Measurements from ENCODE around the gene ATXN3.

DNA sequence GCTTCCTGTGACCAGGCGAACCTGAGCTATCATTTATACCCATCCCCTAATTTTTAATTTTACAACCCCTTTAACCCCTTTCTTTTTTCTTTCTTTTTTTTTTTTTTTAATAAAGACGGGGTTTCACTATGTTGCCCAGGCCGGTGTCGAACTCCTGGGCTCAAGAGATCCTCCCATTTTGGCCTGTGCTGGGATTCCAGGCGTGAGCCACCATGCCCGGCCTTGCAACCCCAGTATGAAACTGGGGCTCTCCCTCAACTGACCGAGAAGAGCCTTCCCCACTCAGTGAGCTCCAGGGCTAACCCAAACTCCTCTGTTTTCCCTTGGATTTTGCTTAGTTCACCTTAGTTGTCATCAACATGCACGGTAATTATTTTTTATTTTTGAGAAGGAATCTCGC lies 16.4 kb upstream of the ATXN3 start:
- TF ChIP-seq POLR2AphosphoS5 (IDR thresholded peaks at IDR 0.05; ENCODE audit: low read depth, low read length), result no peak
- TF ChIP-seq, protein P1, sequence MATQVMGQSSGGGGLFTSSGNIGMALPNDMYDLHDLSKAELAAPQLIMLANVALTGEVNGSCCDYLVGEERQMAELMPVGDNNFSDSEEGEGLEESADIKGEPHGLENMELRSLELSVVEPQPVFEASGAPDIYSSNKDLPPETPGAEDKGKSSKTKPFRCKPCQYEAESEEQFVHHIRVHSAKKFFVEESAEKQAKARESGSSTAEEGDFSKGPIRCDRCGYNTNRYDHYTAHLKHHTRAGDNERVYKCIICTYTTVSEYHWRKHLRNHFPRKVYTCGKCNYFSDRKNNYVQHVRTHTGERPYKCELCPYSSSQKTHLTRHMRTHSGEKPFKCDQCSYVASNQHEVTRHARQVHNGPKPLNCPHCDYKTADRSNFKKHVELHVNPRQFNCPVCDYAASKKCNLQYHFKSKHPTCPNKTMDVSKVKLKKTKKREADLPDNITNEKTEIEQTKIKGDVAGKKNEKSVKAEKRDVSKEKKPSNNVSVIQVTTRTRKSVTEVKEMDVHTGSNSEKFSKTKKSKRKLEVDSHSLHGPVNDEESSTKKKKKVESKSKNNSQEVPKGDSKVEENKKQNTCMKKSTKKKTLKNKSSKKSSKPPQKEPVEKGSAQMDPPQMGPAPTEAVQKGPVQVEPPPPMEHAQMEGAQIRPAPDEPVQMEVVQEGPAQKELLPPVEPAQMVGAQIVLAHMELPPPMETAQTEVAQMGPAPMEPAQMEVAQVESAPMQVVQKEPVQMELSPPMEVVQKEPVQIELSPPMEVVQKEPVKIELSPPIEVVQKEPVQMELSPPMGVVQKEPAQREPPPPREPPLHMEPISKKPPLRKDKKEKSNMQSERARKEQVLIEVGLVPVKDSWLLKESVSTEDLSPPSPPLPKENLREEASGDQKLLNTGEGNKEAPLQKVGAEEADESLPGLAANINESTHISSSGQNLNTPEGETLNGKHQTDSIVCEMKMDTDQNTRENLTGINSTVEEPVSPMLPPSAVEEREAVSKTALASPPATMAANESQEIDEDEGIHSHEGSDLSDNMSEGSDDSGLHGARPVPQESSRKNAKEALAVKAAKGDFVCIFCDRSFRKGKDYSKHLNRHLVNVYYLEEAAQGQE (IDR thresholded peaks at IDR 0.05; ENCODE audit: insufficient read depth in 1 of 2, low read depth in 2 of 2, low read length in 1 of 2), result no peak
- TF ChIP-seq, protein P2, sequence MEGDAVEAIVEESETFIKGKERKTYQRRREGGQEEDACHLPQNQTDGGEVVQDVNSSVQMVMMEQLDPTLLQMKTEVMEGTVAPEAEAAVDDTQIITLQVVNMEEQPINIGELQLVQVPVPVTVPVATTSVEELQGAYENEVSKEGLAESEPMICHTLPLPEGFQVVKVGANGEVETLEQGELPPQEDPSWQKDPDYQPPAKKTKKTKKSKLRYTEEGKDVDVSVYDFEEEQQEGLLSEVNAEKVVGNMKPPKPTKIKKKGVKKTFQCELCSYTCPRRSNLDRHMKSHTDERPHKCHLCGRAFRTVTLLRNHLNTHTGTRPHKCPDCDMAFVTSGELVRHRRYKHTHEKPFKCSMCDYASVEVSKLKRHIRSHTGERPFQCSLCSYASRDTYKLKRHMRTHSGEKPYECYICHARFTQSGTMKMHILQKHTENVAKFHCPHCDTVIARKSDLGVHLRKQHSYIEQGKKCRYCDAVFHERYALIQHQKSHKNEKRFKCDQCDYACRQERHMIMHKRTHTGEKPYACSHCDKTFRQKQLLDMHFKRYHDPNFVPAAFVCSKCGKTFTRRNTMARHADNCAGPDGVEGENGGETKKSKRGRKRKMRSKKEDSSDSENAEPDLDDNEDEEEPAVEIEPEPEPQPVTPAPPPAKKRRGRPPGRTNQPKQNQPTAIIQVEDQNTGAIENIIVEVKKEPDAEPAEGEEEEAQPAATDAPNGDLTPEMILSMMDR (IDR thresholded peaks at IDR 0.05), result no peak
- TF ChIP-seq SIN3A (IDR thresholded peaks at IDR 0.05; ENCODE audit: borderline replicate concordance, insufficient read depth, low read depth, low read length), result no peak
- no peak for TF ChIP-seq TCF7L2 (IDR thresholded peaks at IDR 0.05; ENCODE audit: low read depth, low read length)

Data from Panc1 (cell line).